Ovary (tissue), 9 donors: ENCODE data around the gene KLHL6. TPM values are rescaled to one million over a fixed set of nuclear protein-coding genes. Genes with fewer than 3 reads are reported as not detected.

Source experiments
- DNase-seq, 5 donors: peaks; one replicate each; pipeline ENCODE4 v3.0.0-alpha.2; 2019 to 2020
- H3K27ac ChIP-seq, 2 donors: fragments of 200-600 bp; one replicate each; pipeline versions ENCODE4 v1.5.1 to v1.8.0; 2019 to 2022
- H3K27me3 ChIP-seq: fragments of 200-600 bp; one replicate; pipeline ENCODE4 v1.8.0; 2022
- H3K36me3 ChIP-seq: fragments of 200-600 bp; sonication (generic); one replicate; pipeline ENCODE4 v1.5.1; 2019
- H3K4me1 ChIP-seq: one replicate; pipeline ENCODE4 v1.8.1; 2013; ENCODE audit warnings: mild to moderate bottlenecking, moderate library complexity; ENCODE audit not compliant: insufficient read depth
- H3K4me3 ChIP-seq: fragments of 200-600 bp; sonication (generic); one replicate; pipeline ENCODE4 v1.5.1; 2017
- H3K9me3 ChIP-seq, 2 donors: fragments of 200-600 bp in 1 of 2; sonication (generic) in 1 of 2; one replicate each; pipeline versions ENCODE4 v1.5.1 to v1.8.1; 2013 to 2019; ENCODE audit warnings: mild to moderate bottlenecking in 1 of 2, moderate library complexity in 1 of 2
- EP300 ChIP-seq: sonication (generic); formaldehyde crosslinking; IDR thresholded peaks from one replicate; pipeline ENCODE4 v1.6.1; 2017; ENCODE audit warnings: antibody characterized with exemption
- POLR2A ChIP-seq: fragments of 450-650 bp; IDR thresholded peaks from one replicate; pipeline ENCODE4 v1.6.1; 2017; ENCODE audit warnings: antibody characterized with exemption, mild to moderate bottlenecking, moderate library complexity
- WGBS, 3 donors: extraction: QIAGEN DNeasy Blood & Tissue Kit in 1 of 3; methylation state at CpG; one replicate each; pipeline versions ENCODE4 v1.1.5 to v1.1.7; 2013 to 2017; 5-methylcytosine and 5-hydroxymethylcytosine counted together
- intact Hi-C, 4 donors: fragments of 100-400 bp; cut with DNase I; formaldehyde crosslinking; loops; one replicate each; pipeline versions ENCODE4 v1.11.0 to v1.15.1; 2022 to 2023
- polyA plus RNA-seq, 2 donors: library from polyadenylated mRNA; stranded (reverse); fragments of 200-250 nt in 1 of 2; fragments of 350-450 nt in 1 of 2; fragmentation: Illumina TruSeq in 1 of 2; extraction: RNeasy Lipid Tissue Mini Kit (QIAGEN cat#74804) in 1 of 2; gene quantifications; one replicate each; pipeline ENCODE4 v1.2.3, GENCODE V29; 2013 to 2014
- total RNA-seq, 7 donors: library from RNA; depleted of rRNA in 2 of 7; stranded (reverse); fragments of >200 nt in 2 of 7; fragmentation: NEBNext Ultra II Directional in 3 of 7; extraction: Animal tissue kit (Norgen Biotek cat#: 25700) in 3 of 7; gene quantifications; one replicate each; pipeline versions ENCODE4 v1.1.0 to v1.2.4, GENCODE V29; 2016 to 2023
- TF ChIP-seq, protein P1 (sequence below), 3 donors: fragments of 450-650 bp in 2 of 3; fragments of 200-600 bp in 1 of 3; IDR thresholded peaks; one replicate each; pipeline versions ENCODE4 v1.5.1 to v1.8.0; 2016 to 2022; ENCODE audit warnings: antibody characterized with exemption in 3 of 3, mild to moderate bottlenecking in 1 of 3
- donor health status: DM: no; HTN: no; CAD: no; lungs with moderate emphysema.
- donor health status: DM: no; HTN: no; CAD: no.
- donor health status: Bipolar disorder and iron deficiency.
- donor health status: DM: yes; HTN: yes; CAD: no.
- donor health status: DM: no; HTN: no; CAD: no.
- donor health status: DM: yes; HTN: yes; CAD: no.

KLHL6 gene
- total and polyA plus RNA-seq, 9 donors = 0.21 to 3.9 (median 0.92) TPM

GRCh38 chr3:183540501-183541234 lies 14.8 kb downstream of the KLHL6 start:
- Histone ChIP-seq H3K4me3 (no peak overlapping the region), H3K36me3 (no peaks in the 10 kb centered on the region), H3K27me3 (no peaks in the 10 kb centered on the region), H3K27ac (no peak overlapping the region), H3K4me1 (peaks cover 2% of the 10 kb centered on the region), H3K9me3 (no peaks in the 10 kb centered on the region)
- WGBS, 3 donors = 89 to 94% (median 89%) methylated on average over 14 of the region's 14 CpGs
- TF ChIP-seq, protein P1, sequence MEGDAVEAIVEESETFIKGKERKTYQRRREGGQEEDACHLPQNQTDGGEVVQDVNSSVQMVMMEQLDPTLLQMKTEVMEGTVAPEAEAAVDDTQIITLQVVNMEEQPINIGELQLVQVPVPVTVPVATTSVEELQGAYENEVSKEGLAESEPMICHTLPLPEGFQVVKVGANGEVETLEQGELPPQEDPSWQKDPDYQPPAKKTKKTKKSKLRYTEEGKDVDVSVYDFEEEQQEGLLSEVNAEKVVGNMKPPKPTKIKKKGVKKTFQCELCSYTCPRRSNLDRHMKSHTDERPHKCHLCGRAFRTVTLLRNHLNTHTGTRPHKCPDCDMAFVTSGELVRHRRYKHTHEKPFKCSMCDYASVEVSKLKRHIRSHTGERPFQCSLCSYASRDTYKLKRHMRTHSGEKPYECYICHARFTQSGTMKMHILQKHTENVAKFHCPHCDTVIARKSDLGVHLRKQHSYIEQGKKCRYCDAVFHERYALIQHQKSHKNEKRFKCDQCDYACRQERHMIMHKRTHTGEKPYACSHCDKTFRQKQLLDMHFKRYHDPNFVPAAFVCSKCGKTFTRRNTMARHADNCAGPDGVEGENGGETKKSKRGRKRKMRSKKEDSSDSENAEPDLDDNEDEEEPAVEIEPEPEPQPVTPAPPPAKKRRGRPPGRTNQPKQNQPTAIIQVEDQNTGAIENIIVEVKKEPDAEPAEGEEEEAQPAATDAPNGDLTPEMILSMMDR (IDR thresholded peaks at IDR 0.05) = no peak
- TF ChIP-seq EP300 = no peak
- no peak for TF ChIP-seq POLR2A
- intact Hi-C loops = no loop called here
- no peak for DNase-seq

GRCh38 chr3:183539811-183540210 lies 15.7 kb downstream of the KLHL6 start:
- Histone ChIP-seq H3K27ac (no peak overlapping the region), H3K4me1 (peaks cover 2% of the 10 kb centered on the region), H3K9me3 (no peaks in the 10 kb centered on the region), H3K4me3 (no peak overlapping the region), H3K36me3 (no peaks in the 10 kb centered on the region), H3K27me3 (no peaks in the 10 kb centered on the region)
- TF ChIP-seq, protein P1 (IDR thresholded peaks at IDR 0.05) = no peak
- no peak for TF ChIP-seq POLR2A
- no peak for TF ChIP-seq EP300
- intact Hi-C loops = no loop called here
- WGBS, 3 donors = 33 to 47% (median 42%) methylated on average over 3 of the region's 3 CpGs
- no peak for DNase-seq

DNA sequence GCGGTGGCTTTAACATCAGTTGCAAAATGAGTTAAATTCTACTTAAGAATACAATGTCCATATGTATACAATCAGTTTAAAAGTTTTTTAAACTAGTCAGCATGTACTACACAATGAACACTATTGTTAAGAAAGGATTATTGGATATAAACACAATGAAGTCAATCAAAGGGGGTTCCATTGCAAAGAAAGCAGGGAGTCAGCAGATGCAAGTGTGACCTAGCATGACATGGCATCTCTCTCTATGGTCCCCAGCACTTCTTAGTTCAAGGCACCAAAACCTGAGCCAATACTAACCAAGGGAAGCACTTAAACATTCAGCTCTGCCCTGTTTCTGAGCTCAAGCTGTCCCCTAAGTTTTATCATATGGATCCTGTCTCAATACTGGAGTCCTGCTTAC lies 17.0 kb downstream of the KLHL6 start:
- no peaks in the 10 kb centered on the region for H3K36me3 ChIP-seq
- no peaks in the 10 kb centered on the region for H3K9me3 ChIP-seq
- no peaks in the 10 kb centered on the region for H3K27me3 ChIP-seq
- intact Hi-C loops = no loop called here
- peaks cover 2% of the 10 kb centered on the region for H3K4me1 ChIP-seq
- DNase-seq = no peak
- no peak for TF ChIP-seq EP300
- TF ChIP-seq, protein P1 (IDR thresholded peaks at IDR 0.05) = no peak
- no peak for TF ChIP-seq POLR2A
- WGBS, 3 donors = 98 to 100% (median 100%) methylated on average over 1 of the region's 1 CpG
- no peak overlapping the region for H3K4me3 ChIP-seq
- no peak overlapping the region for H3K27ac ChIP-seq

GRCh38 chr3:183537295-183537730 lies 18.2 kb downstream of the KLHL6 start:
- TF ChIP-seq POLR2A (no peak), EP300 (no peak)
- TF ChIP-seq, protein P1 (IDR thresholded peaks at IDR 0.05) = no peak
- Histone ChIP-seq H3K4me1 (peaks cover 2% of the 10 kb centered on the region), H3K36me3 (no peaks in the 10 kb centered on the region), H3K9me3 (no peaks in the 10 kb centered on the region), H3K27ac (no peak overlapping the region), H3K27me3 (no peaks in the 10 kb centered on the region), H3K4me3 (no peak overlapping the region)
- peak in 2 of 5 donors; percentile 16 to 22 for DNase-seq
- intact Hi-C loops = no loop called here
- 62 to 76% (median 72%) methylated on average over 4 of the region's 4 CpGs for WGBS, 3 donors
